K562 (cell line): ENCODE data around the gene PDCD1. TPM values are rescaled to one million over a fixed set of nuclear protein-coding genes. Genes with fewer than 3 reads are reported as not detected.

Experiments
- ATAC-seq: fragments of 200-7000 bp; cut with Tn5 transposase; 3 replicates; pipeline ENCODE4 v1.9.1; 2020; ENCODE audit warnings: moderate library complexity
- BruUV-seq: library from RNA; stranded (reverse); fragments of 400-500 nt; replicated peaks from 2 replicates; lab custom pipeline; 2021; lab: Mats Ljungman, UMichigan
- CTCF ChIA-PET: fragments of 300-600 bp; formaldehyde crosslinking; extraction: SDS; loops from one replicate; lab custom pipeline; 2021; ENCODE audit warnings: low intra/inter-chr PET ratio; lab: Yijun Ruan, JAX
- POLR2A ChIA-PET: fragments of 300-600, 350-650 bp; sonication (Branson Sonifier 250); formaldehyde crosslinking; extraction: SDS; loops from one replicate; lab custom pipeline; 2021; ENCODE audit warnings: antibody characterized with exemption, inconsistent platforms; lab: Yijun Ruan, JAX
- DNase-seq, 4 experiments: peaks; one replicate each; pipeline versions ENCODE4 v3.0.0 to v3.0.0-alpha.2; 2011 to 2018; ENCODE audit warnings: low spot score in 3 of 4, mixed read lengths in 3 of 4; ENCODE audit errors: extremely low read depth in 1 of 4
- FAIRE-seq: peaks from 2 replicates; lab custom pipeline; 2011; peaks lifted over from hg19 to GRCh38; lab: Jason Lieb, UNC
- H2AFZ ChIP-seq: 2 replicates; pipeline ENCODE4 v1.6.0; 2011; ENCODE audit warnings: low read depth, low read length, control low read depth, inconsistent platforms
- H3K27ac ChIP-seq: fragments of 200-600 bp; 3 replicates; pipeline ENCODE4 v1.8.0; 2011; ENCODE audit warnings: low read depth, mild to moderate bottlenecking, control low read depth, inconsistent platforms, low read length, moderate library complexity, mixed read lengths; ENCODE audit errors: extremely low read depth
- H3K27me3 ChIP-seq, 2 experiments: fragments of 300-600 bp in 1 of 2; 2 replicates in 1 of 2; 3 replicates in 1 of 2; pipeline versions ENCODE4 v1.6.0 to v1.8.0; 2011; ENCODE audit warnings: inconsistent platforms in 2 of 2, low read length in 2 of 2, mild to moderate bottlenecking in 1 of 2, mixed read lengths in 1 of 2, moderate library complexity in 1 of 2; ENCODE audit not compliant: control insufficient read depth in 2 of 2, insufficient read depth in 2 of 2
- H3K36me3 ChIP-seq: fragments of 300-600 bp; 3 replicates; pipeline ENCODE4 v1.8.0; 2011; ENCODE audit warnings: mild to moderate bottlenecking, low read length, inconsistent platforms; ENCODE audit not compliant: control insufficient read depth, insufficient read depth
- H3K4me1 ChIP-seq, 2 experiments: fragments of 200-600 bp in 1 of 2; replicated peaks in 1 of 2; 2 replicates in 1 of 2; 3 replicates in 1 of 2; pipeline versions ENCODE4 v1.5.1 to v1.8.0; 2011; ENCODE audit warnings: inconsistent platforms in 2 of 2, low read length in 2 of 2, mild to moderate bottlenecking in 1 of 2, mixed read lengths in 1 of 2, moderate library complexity in 1 of 2; ENCODE audit not compliant: control insufficient read depth in 2 of 2, insufficient read depth in 2 of 2
- H3K4me2 ChIP-seq: 2 replicates; pipeline ENCODE4 v1.6.1; 2011; ENCODE audit warnings: low read length, control low read depth, inconsistent platforms, mixed read lengths; ENCODE audit not compliant: insufficient read depth
- H3K4me3 ChIP-seq: fragments of 200-600 bp; sonication (generic), shearing (Covaris generic); 2 replicates; pipeline ENCODE4 v1.5.1; 2016; ENCODE audit warnings: control low read depth, inconsistent platforms
- H3K79me2 ChIP-seq: fragments of 200-600 bp; 3 replicates; pipeline ENCODE4 v1.8.0; 2011; ENCODE audit warnings: low read length, inconsistent platforms; ENCODE audit not compliant: control insufficient read depth, insufficient read depth
- H3K9ac ChIP-seq, 2 experiments: 2 replicates each; pipeline versions ENCODE4 v1.6.0 to v1.6.1; 2011; ENCODE audit warnings: low read depth in 2 of 2, low read length in 2 of 2, control low read depth in 1 of 2, inconsistent platforms in 1 of 2, mild to moderate bottlenecking in 1 of 2, mixed read lengths in 1 of 2; ENCODE audit not compliant: insufficient read depth in 1 of 2
- H3K9me1 ChIP-seq: one replicate; pipeline ENCODE4 v1.6.0; 2011; ENCODE audit warnings: inconsistent platforms, mild to moderate bottlenecking, low read length, moderate library complexity; ENCODE audit not compliant: control insufficient read depth, insufficient read depth
- H3K9me3 ChIP-seq: replicated peaks from 2 replicates; pipeline ENCODE4 v1.5.1; 2011; ENCODE audit warnings: low read depth, low read length, inconsistent platforms; ENCODE audit not compliant: control insufficient read depth, insufficient read depth
- H4K20me1 ChIP-seq: replicated peaks from 2 replicates; pipeline ENCODE4 v1.6.1; 2011; ENCODE audit warnings: low read length, inconsistent platforms, mixed read lengths; ENCODE audit not compliant: control insufficient read depth, insufficient read depth
- CCNT2 ChIP-seq: IDR thresholded peaks from 2 replicates; pipeline ENCODE4 v1.6.1; 2011; ENCODE audit warnings: borderline replicate concordance, low read depth, mild to moderate bottlenecking, moderate library complexity, mixed read lengths, low read length; ENCODE audit not compliant: insufficient read length; ENCODE audit errors: extremely low read depth
- E2F8 ChIP-seq: fragments of 450-650 bp; IDR thresholded peaks from 2 replicates; pipeline ENCODE4 v1.7.1; 2018; ENCODE audit warnings: mild to moderate bottlenecking, low read depth; ENCODE audit not compliant: partially characterized antibody
- ELF1 ChIP-seq: fragments of 200-800 bp; sonication (Bioruptor generic); IDR thresholded peaks from 2 replicates; pipeline ENCODE4 v1.6.1; 2016; ENCODE audit warnings: missing genetic modification characterization, missing compliant biosample characterization
- MAZ ChIP-seq, 2 experiments: fragments of 450-650 bp in 1 of 2; sonication (generic) in 1 of 2; formaldehyde crosslinking; IDR thresholded peaks in 1 of 2; conservative IDR thresholded peaks in 1 of 2; 2 replicates each; pipeline versions ENCODE4 v1.4.0 to v1.5.0; 2020; ENCODE audit warnings: mild to moderate bottlenecking in 1 of 2, missing genetic modification reagents in 1 of 2
- MYBL2 ChIP-seq, 2 experiments: fragments of 450-650 bp in 1 of 2; sonication (generic) in 1 of 2; formaldehyde crosslinking in 1 of 2; IDR thresholded peaks; 2 replicates each; pipeline versions ENCODE4 v1.6.1 to v1.8.1; 2017 to 2022; ENCODE audit warnings: borderline replicate concordance in 1 of 2, inconsistent platforms in 1 of 2, low read depth in 1 of 2, mild to moderate bottlenecking in 1 of 2, missing genetic modification reagents in 1 of 2, moderate library complexity in 1 of 2
- NR2C2 ChIP-seq, 2 experiments: fragments of 200-800 bp in 1 of 2; sonication (Bioruptor generic) in 1 of 2; sonication (generic) in 1 of 2; formaldehyde crosslinking in 1 of 2; IDR thresholded peaks; 2 replicates each; pipeline versions ENCODE4 v1.6.1 to v1.8.0; 2016 to 2022; ENCODE audit warnings: mild to moderate bottlenecking in 1 of 2, missing compliant biosample characterization in 1 of 2, missing genetic modification characterization in 1 of 2, missing genetic modification reagents in 1 of 2
- ZNF79 ChIP-seq: fragments of 250-450 bp; sonication (Bioruptor Pico); IDR thresholded peaks from 2 replicates; pipeline ENCODE4 v1.4.0; 2020; ENCODE audit warnings: low read depth, mild to moderate bottlenecking, moderate library complexity
- ZSCAN32 ChIP-seq: fragments of 450-650 bp; formaldehyde crosslinking; IDR thresholded peaks from 2 replicates; pipeline ENCODE4 v1.4.0; 2020; ENCODE audit warnings: mild to moderate bottlenecking, moderate library complexity
- WGBS: fragments of 100-300 bp; shearing (Covaris generic); methylation state at CpG from one replicate; pipeline ENCODE4 v1.1.6; 2016; ENCODE audit warnings: low coverage, mixed read lengths; ENCODE audit not compliant: insufficient coverage; ENCODE audit errors: missing lambda C conversion rate; 5-methylcytosine and 5-hydroxymethylcytosine counted together
- in situ Hi-C: fragments of 300-500 bp; cut with MboI; formaldehyde crosslinking; loops from 4 replicates; pipeline ENCODE4 v1.15.0; 2018; ENCODE audit warnings: inconsistent platforms, mixed read lengths
- intact Hi-C: fragments of 100-400 bp; cut with micrococcal nuclease; formaldehyde crosslinking; loops from 2 replicates; pipeline ENCODE4 v1.14.2; 2022
- polyA plus RNA-seq, 8 experiments: library from polyadenylated mRNA; depleted of rRNA in 4 of 8; stranded (reverse) in 5 of 8; unstranded in 3 of 8; fragments of >200 nt; fragmentation: Nextera tagmentation in 2 of 8; fragmentation: Illumina TruSeq in 1 of 8; extraction: Ambion mirVana in 2 of 8; extraction: Trizol in 1 of 8; gene quantifications; 2 replicates each; pipeline versions ENCODE4 v1.2.1 to v1.2.3, GENCODE V29; 2011 to 2014; ENCODE audit warnings: inconsistent platforms in 1 of 8, missing spikeins in 1 of 8
- total RNA-seq, 7 experiments: library from RNA; depleted of rRNA in 6 of 7; stranded (reverse); fragments of >200 nt in 6 of 7; fragmentation: Illumina TruSeq in 2 of 7; extraction: Trizol in 2 of 7; gene quantifications; 2 replicates each; pipeline versions ENCODE4 v1.2.1 to v1.2.3, GENCODE V29; 2011 to 2021; ENCODE audit warnings: low replicate concordance in 1 of 7

The PDCD1 gene
- total and polyA plus RNA-seq, 9 of the 15 experiments (the other 6 are each of a cell fraction or from before 2014, with no cell fraction given) = 0.15 to 2.5 (median 1.0) TPM; not detected in 2

GRCh38 chr2:241844831-241845578 lies 13.7 kb downstream of the PDCD1 start:
- Histone ChIP-seq H3K9me3 (no peaks in the 10 kb centered on the region), H2AFZ (peak overlapping the region; percentile 62), H3K27me3 (no peaks in the 10 kb centered on the region), H3K9me1 (no peaks in the 10 kb centered on the region), H3K9ac (peak overlapping the region; percentile 71 to 94), H3K4me3 (peak overlapping the region; percentile 33), H3K36me3 (no peaks in the 10 kb centered on the region), H3K27ac (peak overlapping the region; percentile 74; the same call in 2 of the 3 replicates), H3K4me2 (peak overlapping the region; percentile 80), H4K20me1 (no peaks in the 10 kb centered on the region), H3K4me1 (peaks cover 8 to 49% of the 10 kb centered on the region in 2 experiments), H3K79me2 (peaks cover 15% of the 10 kb centered on the region; the same call in 2 of the 3 replicates)
- ChIA-PET POLR2A (interaction anchor here (0.6 kb wide), 1 partner anchor 13 kb away, joined by 3 read pairs; no protein-coding TSS in a partner anchor), CTCF (no interaction called here)
- BruUV-seq = no TSS peak
- intact Hi-C loops = no loop called here
- DNase-seq (peak in 1 of 4 experiments; percentile 16), ATAC-seq (no peak), FAIRE-seq (peak; percentile 55)
- in situ Hi-C loops = no loop called here
- 69% methylated on average over 16 of the region's 37 CpGs for WGBS
- 0 out of 2 replicates have a peak, but pooled peaks have one; percentile 31 for TF ChIP-seq NR2C2 (CRISPR knock-in tag; IDR thresholded peaks at IDR 0.05)
- no peak for TF ChIP-seq NR2C2 (tag; IDR thresholded peaks at IDR 0.05)
- no peak for TF ChIP-seq CCNT2
- no peak for TF ChIP-seq ZNF79
- no peak for TF ChIP-seq MAZ (CRISPR knock-in tag; conservative IDR thresholded peaks at IDR 0.05 in 1 of 2, IDR thresholded peaks at IDR 0.05 in 1 of 2)
- no peak for TF ChIP-seq ELF1 (tag)
- TF ChIP-seq ZSCAN32 (CRISPR knock-in tag) = no peak
- TF ChIP-seq E2F8 = no peak
- TF ChIP-seq MYBL2 (IDR thresholded peaks at IDR 0.05; ENCODE audit: low read depth) = no peak
- TF ChIP-seq MYBL2 (CRISPR knock-in tag; IDR thresholded peaks at IDR 0.05; ENCODE audit: borderline replicate concordance) = no peak
